Measurements from ENCODE around the gene SLC25A21. TPM values are rescaled to one million over a fixed set of nuclear protein-coding genes. Genes with fewer than 3 reads are reported as not detected.

SLC25A21 gene
- total RNA-seq, 1 donor from 2014 or later: 0.89 TPM

DNA sequence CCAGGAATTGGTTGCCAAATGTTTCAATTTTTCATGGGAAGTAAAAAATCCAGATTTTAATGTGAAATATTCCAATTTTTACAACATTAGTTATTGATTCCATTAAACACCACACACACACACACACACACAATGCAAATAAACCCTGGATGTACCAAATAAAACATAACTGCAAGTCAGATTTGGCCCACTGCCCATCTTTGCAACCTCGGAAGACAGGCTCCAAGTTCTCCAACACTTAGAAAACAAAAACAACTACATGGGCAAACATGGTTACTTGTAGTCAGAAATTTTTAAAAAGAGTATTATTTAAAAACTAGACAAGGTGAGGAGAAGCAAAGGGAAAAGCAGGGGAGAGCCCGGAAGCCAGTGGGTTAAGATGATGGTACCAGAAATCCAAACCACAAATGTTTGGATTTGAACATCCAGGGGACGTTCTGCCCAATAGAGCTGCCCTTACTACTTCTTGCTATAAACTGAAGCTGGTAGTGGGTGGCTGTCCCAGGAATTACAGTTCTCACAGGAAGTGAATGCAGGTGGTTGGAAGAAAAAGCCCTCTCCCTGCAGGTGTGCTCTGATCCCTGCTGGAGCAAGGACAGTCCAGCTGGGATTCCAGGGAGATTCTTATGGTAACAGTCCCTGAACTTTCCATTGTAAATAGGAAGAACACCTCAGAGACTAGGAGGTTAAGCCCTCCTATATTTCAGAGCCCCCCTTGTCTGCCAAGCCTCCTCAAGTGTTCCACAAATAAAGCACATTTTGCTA, 111.7 kb downstream of the SLC25A21 start:
- intact Hi-C loops (cut with micrococcal nuclease): no loop called here
- DNase-seq (no peak), ATAC-seq (no peak)

GRCh38 chr14:37057776-37058175, 114.6 kb downstream of the SLC25A21 start:
- DNase-seq: no peak
- intact Hi-C loops (cut with micrococcal nuclease): no loop called here
- no peak for ATAC-seq

DNA sequence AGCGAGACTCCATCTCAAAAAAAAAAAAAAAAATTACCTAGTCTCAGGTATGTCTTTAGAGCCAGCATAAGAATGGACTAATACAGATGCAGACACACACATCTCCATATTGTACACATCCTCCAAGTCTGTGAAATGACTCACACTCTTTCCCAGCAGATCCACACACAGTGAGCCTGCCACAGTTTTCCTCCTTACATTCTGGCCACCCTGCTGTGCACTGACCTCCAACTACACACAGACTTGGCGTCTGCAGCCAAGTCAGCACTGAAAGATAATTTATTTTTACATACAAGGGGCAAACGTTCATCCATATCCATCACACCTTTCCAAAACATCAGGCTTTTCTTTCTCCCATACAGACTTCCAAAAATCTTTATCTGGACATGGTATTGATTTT, 115.9 kb downstream of the SLC25A21 start:
- DNase-seq: no peak
- ATAC-seq: no peak
- intact Hi-C loops (cut with micrococcal nuclease): no loop called here

GRCh38 chr14:37054869-37055268, 117.5 kb downstream of the SLC25A21 start:
- DNase-seq (no peak), ATAC-seq (no peak)
- intact Hi-C loops (cut with micrococcal nuclease): no loop called here

DNA sequence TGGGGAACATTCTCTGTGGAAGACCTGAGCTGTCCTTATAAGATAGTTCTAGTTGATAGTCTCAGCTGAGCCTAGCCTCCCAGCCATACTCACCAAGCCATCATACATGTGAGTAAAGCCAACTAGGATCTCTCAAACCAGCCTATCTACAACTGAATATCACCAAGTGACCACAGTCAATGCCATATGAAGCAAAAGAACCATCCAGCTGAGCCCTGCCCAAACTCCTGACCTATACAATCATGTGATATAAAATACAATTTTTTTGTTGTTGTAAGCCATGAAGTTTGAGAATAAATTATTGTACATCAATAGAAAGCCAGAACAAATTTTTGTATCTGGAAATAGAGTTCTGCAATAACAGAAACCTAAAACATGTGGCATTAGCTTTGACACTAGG, 118.3 kb downstream of the SLC25A21 start:
- DNase-seq (no peak), ATAC-seq (no peak)
- intact Hi-C loops (cut with micrococcal nuclease): no loop called here

DNA sequence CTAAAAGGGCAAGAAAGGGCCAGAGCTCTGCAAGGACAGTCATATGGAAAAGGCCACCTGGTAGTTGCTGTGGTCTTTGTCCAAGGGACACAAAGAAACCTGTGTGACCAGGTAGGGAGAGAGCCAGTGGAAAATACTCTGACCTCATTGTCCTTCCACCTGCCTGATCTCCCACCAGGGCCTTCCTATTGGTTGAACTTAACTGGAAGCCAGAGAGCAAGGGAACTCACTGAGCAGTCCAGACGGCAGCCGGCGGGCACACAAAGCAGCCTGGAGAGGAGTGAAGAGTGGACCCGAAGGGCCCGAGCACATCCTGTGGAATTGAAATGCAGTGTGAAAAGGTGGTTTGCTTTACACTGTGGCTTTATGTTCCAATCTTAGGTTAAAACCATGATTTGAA, 120.7 kb downstream of the SLC25A21 start:
- no peak for DNase-seq
- ATAC-seq: no peak
- intact Hi-C loops (cut with micrococcal nuclease): no loop called here

DNA sequence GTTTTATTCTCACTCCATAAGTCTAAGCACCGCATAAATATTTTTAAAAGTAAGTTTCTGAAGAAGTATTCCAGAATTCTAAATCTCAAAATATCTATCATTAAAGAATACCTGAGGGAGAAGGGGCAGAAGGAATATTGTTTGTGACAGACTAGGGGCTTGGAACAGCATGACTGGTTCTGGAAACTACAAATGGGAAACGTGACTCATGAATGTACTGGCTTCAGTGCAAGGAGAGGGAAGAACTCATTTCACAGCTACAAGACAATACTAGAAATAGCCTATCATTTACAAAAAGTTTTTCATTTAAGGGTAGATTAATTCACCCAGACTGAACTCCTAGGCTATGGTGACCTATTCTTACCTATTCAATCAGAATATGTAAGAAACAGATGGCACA, 121.3 kb downstream of the SLC25A21 start:
- DNase-seq (no peak), ATAC-seq (no peak)
- intact Hi-C loops (cut with micrococcal nuclease): no loop called here

- intact Hi-C loops (cut with micrococcal nuclease): no loop called here
- no peak for ATAC-seq
- DNase-seq: no peak
Measured at GRCh38 chr14:37048666-37049071, 123.7 kb downstream of the SLC25A21 start.

GRCh38 chr14:37047996-37048395, 124.4 kb downstream of the SLC25A21 start:
- no peak for ATAC-seq
- intact Hi-C loops (cut with micrococcal nuclease): no loop called here

DNA sequence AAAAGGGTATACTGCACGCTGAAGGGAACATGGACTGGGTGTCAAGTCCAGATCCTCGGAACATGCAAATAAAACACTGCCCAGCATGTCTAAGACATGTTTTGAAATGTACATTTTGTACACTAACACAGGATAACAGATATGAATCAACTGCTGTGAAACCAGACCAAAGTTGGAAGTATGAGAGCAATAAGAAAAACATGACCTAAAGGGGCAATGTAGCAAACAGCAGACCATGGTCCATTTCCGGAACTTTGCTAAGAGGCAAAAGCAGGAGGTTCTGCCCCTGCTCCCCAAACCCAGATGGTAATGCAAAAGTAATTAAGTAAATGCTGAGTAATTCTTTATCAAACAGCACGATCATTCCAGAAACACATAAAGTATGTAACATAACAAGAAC, 125.2 kb downstream of the SLC25A21 start:
- intact Hi-C loops (cut with micrococcal nuclease): no loop called here
- ATAC-seq (no peak), DNase-seq (no peak)

More at GRCh38 chr14:37047996-37048395, 124.4 kb downstream of the SLC25A21 start:
- DNase-seq: no peak

DNA sequence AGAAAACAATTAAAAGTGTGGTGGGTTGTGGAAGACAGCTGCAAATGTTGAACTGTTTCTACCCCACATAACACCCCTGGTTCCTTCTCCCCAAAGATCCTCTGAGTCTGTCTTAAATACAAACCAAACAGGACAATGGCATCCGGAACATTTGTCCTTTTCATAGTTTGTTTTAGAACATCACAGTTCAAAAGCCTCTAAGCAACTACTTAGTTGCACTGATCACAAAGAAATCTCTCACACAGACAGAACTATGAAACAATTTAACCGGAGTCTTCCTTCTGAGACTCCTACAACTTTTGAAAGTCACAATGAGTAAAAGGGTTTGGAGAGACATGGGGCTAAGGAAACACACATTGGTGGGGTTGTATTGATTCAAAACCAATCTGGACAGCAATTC, 125.6 kb downstream of the SLC25A21 start:
- intact Hi-C loops (cut with micrococcal nuclease): no loop called here
- DNase-seq (no peak), ATAC-seq (no peak)

DNA sequence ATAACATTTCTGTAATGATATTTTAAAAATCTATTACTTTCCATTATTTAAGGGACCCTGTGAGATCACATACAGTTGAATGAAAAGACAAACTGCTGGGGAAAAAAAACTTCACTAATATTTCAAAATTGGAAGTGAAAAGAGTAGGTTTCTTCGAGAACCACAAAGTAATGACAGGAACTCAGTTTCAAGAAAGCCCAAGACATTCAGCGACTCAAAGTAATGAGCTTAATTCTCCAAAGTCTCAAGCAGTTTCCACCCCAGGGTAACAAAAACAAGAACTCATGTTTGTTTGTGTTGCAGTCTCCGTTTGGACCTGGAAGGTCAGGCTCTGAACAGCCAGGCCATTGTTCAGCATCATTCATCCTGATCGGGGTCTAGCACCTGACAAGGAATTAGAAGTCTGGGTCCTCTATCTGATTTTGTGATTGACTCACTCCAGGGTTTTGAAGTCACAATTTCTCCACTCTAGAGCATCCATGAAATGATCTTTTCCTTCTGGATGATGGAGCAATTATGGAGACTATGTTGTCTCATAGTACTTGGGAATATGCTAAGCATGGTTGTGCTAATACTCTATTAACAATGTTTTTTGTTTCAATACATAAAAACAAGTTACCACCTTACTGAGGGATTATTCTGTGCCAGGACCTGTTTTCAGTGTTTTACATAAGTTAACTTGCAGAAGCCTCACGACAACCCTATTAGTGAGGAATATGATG, 126.9 kb downstream of the SLC25A21 start:
- DNase-seq (no peak), ATAC-seq (no peak)
- intact Hi-C loops (cut with micrococcal nuclease): no loop called here

- no peak for DNase-seq
- ATAC-seq: no peak
- intact Hi-C loops (cut with micrococcal nuclease): no loop called here
Measured at GRCh38 chr14:37037636-37038387, 134.6 kb downstream of the SLC25A21 start.

DNA sequence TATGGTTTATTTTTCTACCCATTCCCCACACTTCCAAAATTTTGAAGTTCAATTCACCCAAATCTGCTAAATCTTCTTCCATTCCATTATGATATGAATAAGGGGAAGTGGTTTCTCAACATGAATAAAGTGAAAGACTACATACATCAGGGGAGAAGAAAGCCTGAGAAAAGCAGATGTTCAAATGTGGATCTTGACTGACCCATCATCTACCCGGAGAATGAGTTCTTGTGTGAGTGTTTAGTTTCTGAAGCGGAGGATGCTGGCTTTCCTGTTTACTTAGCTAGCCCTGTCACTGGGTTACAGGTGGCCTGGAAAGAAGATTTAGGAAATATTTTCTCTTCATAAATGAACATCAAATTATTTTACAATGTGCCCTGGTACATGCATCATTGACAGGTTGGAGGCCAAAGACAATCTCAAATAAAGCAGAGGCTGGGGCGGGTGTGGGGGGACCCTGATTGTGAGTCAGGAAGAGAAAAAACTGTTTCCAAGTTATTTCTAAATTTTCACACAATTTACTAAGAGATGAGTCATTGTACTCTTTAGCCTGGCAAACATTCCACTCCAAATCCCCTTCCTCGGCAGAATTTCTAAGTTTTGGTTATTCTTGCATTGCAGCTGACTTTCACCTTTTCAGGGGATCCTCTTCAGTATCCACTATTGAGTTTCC, 135.6 kb downstream of the SLC25A21 start:
- intact Hi-C loops (cut with micrococcal nuclease): no loop called here
- DNase-seq (no peak), ATAC-seq (no peak)

DNA sequence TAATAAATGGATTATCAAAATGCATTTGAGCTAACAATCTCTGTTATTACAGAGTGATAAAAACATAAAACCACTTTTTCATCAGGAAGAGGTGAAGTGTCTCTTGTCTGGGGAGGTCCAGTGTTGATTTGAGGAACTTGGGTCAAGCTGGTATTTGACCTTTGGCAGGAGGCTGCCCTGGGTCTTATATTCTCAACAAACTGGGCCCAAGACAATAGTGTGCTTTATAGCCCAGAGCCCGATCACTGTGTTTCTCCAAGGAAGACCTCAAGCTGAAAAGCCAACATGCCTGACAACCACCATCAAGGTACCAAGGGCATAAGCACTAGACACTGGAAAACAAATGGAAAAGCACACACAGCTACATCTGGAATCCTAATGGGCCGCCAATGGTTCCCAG, 137.0 kb downstream of the SLC25A21 start:
- intact Hi-C loops (cut with micrococcal nuclease): no loop called here
- no peak for ATAC-seq
- DNase-seq: no peak

GRCh38 chr14:37034410-37035285, 137.8 kb downstream of the SLC25A21 start:
- DNase-seq (no peak), ATAC-seq (no peak)
- intact Hi-C loops (cut with micrococcal nuclease): no loop called here

DNA sequence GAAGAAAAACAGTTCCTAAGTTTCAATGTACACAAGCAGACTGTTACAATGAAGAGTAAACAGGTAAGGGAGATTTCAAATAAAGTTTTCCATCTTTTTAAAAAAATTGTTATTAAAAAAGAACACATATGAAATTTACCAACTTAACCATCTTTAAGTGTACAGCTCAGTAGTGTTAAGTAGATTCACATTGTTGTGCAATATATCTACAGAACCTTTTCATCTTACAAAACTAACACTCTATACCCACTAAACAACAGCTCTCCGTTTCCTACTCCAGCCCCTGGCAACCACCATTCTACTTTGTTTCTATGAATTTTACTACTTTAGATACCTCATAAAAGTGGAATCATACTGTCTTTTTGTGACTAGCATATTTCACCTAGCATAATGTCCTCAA, 139.5 kb downstream of the SLC25A21 start:
- no peak for DNase-seq
- intact Hi-C loops (cut with micrococcal nuclease): no loop called here
- ATAC-seq: no peak

DNA sequence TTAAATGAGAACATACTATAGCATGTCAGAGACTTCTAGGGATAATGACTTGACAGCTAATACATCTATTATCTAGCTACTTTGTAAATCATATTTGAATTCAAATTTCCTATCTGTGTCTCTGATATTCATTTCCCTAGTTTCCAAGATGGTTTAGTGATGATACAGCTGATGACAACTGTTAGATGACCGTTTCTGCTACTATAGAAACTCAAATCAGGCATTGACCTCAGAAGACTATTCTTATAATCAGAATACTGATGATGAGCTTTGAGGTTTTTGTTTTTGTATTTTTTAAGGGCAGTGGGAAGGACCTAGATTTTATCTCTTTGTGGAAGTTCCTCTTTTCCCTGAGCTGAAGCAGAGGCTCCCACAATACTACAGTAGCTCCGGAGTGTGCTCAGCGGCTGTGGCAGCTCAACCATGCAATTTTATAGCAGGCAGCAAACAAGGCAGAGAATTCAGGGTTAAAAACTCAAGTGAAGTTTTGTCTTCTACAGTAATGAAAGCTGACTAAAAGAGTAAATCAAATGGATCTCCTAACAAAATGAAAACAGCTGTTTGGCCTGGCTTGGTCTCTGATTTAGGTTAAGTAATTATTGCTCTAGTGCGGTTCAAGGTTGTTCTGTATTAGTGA, 145.1 kb downstream of the SLC25A21 start:
- intact Hi-C loops (cut with micrococcal nuclease): no loop called here
- no peak for ATAC-seq

More for the DNA sequence above, 145.1 kb downstream of the SLC25A21 start:
- DNase-seq: no peak

Data from left ventricle myocardium superior (tissue), 1 donor.